NCI-H146 treated with DMSO at 0.1 percent for 48 hours (cell line): ENCODE data around the gene EIF1AD.
"Not testable (repeated sequence)": the region's sequence is repeated elsewhere in the genome, so short reads cannot be mapped to it uniquely, and the experiment has no call there.

Experiments
- DNase-seq: peaks from one replicate; lab custom pipeline; 2025; ENCODE audit not compliant: unreplicated experiment; lab: John Stamatoyannopoulos, UW

EIF1AD gene

GRCh38 chr11:66001942-66002647, at the start of gene EIF1AD, which contains the start of gene BANF1:
Gene EIF1AD, minus strand, starts transcription at chr11:66002157. Its CDS starts 1,768 bp downstream, at chr11:66000389.
Gene BANF1, plus strand, starts transcription at chr11:66002503. Its CDS starts 748 bp downstream, at chr11:66003251.
- peak; percentile 96 for DNase-seq

- no peak for DNase-seq
Observed at GRCh38 chr11:66051371-66051765, 49.4 kb upstream of the EIF1AD start.

- DNase-seq: no peak
Observed at GRCh38 chr11:66050581-66051231, 48.7 kb upstream of the EIF1AD start.

GRCh38 chr11:66048547-66049323, 46.8 kb upstream of the EIF1AD start, which contains the start of gene GAL3ST3:
Gene GAL3ST3, minus strand, starts transcription at chr11:66049161. Its CDS starts 3,746 bp downstream, at chr11:66045415.
- no peak for DNase-seq

GRCh38 chr11:66047541-66048365, 45.8 kb upstream of the EIF1AD start:
- no peak for DNase-seq

GRCh38 chr11:66046901-66047300, 44.9 kb upstream of the EIF1AD start:
- no peak for DNase-seq

GRCh38 chr11:66045177-66045639, 43.3 kb upstream of the EIF1AD start:
- peak; percentile 64 for DNase-seq

GRCh38 chr11:66044757-66045156, 42.8 kb upstream of the EIF1AD start:
- DNase-seq: no peak

- DNase-seq: no peak
Observed at GRCh38 chr11:66042996-66043906, 41.3 kb upstream of the EIF1AD start.

GRCh38 chr11:66042227-66042995, 40.5 kb upstream of the EIF1AD start:
- DNase-seq: no peak

- DNase-seq: no peak
Observed at GRCh38 chr11:66039765-66040164, 37.8 kb upstream of the EIF1AD start.

- DNase-seq: no peak
Observed at GRCh38 chr11:66037327-66037726, 35.4 kb upstream of the EIF1AD start.

- no peak for DNase-seq
Observed at GRCh38 chr11:66036334-66036710, 34.4 kb upstream of the EIF1AD start.

GRCh38 chr11:66035653-66036333, 33.8 kb upstream of the EIF1AD start:
- DNase-seq: no peak

GRCh38 chr11:66032957-66033735, 31.2 kb upstream of the EIF1AD start:
- no peak for DNase-seq

- DNase-seq: no peak
Observed at GRCh38 chr11:66026017-66026529, 24.1 kb upstream of the EIF1AD start, which contains the start of gene CATSPER1. Gene CATSPER1, minus strand, starts transcription at chr11:66026479. Its CDS starts 100 bp downstream, at chr11:66026379.

- DNase-seq: not testable (repeated sequence)
Observed at GRCh38 chr11:66023186-66023440, 21.2 kb upstream of the EIF1AD start.
